ENCODE data around the gene CIC. TPM values are rescaled to one million over a fixed set of nuclear protein-coding genes. Genes with fewer than 3 reads are reported as not detected.
A peak's percentile ranks its signal among the peaks of the same experiment; 100 is the strongest.

CIC gene
- total RNA-seq, 4 donors from 2014 or later = 57.5 to 91.6 (median 81.9) TPM

DNA sequence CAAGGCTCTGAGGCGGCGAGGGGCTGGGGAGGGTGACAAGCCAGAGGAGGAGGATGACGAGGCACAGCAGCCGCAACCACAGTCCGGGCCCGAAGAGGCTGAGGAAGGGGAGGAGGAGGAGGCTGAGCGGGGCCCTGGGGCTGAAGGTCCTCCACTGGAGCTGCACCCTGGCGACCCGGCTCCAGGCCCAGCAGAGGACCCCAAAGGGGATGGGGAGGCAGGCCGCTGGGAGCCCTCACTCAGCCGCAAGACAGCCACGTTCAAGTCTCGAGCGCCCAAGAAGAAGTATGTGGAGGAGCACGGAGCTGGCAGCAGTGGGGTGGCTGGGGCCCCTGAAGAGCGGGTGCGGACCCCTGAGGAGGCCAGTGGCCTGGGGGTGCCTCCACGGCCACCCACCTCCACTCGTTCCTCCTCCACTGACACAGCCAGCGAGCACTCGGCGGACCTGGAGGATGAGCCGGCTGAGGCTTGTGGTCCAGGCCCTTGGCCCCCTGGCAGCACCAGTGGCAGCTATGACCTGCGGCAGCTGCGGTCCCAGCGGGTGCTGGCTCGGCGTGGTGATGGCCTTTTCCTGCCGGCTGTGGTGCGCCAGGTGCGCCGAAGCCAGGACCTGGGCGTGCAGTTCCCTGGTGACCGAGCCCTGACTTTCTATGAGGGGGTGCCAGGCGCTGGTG lies 2.9 kb downstream of the CIC start:
- WGBS = 87% methylated on average over 22 of the region's 35 CpGs
- Histone ChIP-seq H3K4me3 (no peak overlapping the region), H3K36me3 (peaks cover 29% of the 10 kb centered on the region), H3K27me3 (no peaks in the 10 kb centered on the region), H3K4me1 (peaks cover 60% of the 10 kb centered on the region), H3K9me3 (no peaks in the 10 kb centered on the region), H3K27ac (peak overlapping the region; percentile 100)
- TF ChIP-seq POLR2AphosphoS5 (IDR thresholded peaks at IDR 0.05) = no peak
- TF ChIP-seq POLR2A (IDR thresholded peaks at IDR 0.05) = no peak
- TF ChIP-seq CTCF (IDR thresholded peaks at IDR 0.05) = no peak
- no peak for TF ChIP-seq EP300 (IDR thresholded peaks at IDR 0.05)
- peak; percentile 67 to 78 for DNase-seq (ENCODE audit: low spot score in 2 of 2)

DNA sequence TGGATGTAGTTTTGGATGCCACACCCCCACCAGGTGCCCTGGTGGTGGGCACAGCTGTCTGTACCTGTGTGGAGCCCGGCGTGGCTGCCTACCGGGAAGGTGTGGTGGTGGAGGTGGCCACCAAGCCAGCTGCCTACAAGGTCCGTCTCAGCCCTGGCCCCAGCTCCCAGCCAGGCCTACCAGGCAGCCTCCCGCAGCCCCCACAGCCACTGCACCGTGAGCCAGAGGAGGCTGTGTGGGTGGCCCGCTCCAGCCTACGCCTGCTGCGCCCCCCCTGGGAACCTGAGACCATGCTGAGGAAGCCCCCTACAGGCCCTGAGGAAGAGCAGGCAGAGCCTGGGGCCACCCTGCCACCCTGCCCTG lies 3.5 kb downstream of the CIC start:
- Histone ChIP-seq H3K27me3 (no peaks in the 10 kb centered on the region), H3K27ac (no peak overlapping the region), H3K4me1 (peaks cover 63% of the 10 kb centered on the region), H3K36me3 (peaks cover 29% of the 10 kb centered on the region), H3K9me3 (no peaks in the 10 kb centered on the region), H3K4me3 (no peak overlapping the region)
- WGBS = 75% methylated on average over 4 of the region's 9 CpGs
- no peak for DNase-seq (ENCODE audit: low spot score in 2 of 2)
- no peak for TF ChIP-seq POLR2A (IDR thresholded peaks at IDR 0.05)
- no peak for TF ChIP-seq POLR2AphosphoS5 (IDR thresholded peaks at IDR 0.05)
- TF ChIP-seq EP300 (IDR thresholded peaks at IDR 0.05) = no peak
- TF ChIP-seq CTCF (IDR thresholded peaks at IDR 0.05) = no peak

- Histone ChIP-seq H3K36me3 (peaks cover 29% of the 10 kb centered on the region), H3K9me3 (no peaks in the 10 kb centered on the region), H3K4me1 (peaks cover 63% of the 10 kb centered on the region), H3K27ac (no peak overlapping the region), H3K4me3 (no peak overlapping the region), H3K27me3 (no peaks in the 10 kb centered on the region)
- 95% methylated on average over 21 of the region's 23 CpGs for WGBS
- DNase-seq (ENCODE audit: low spot score in 2 of 2) = peak; percentile 59 to 80
- no peak for TF ChIP-seq EP300 (IDR thresholded peaks at IDR 0.05)
- no peak for TF ChIP-seq POLR2A (IDR thresholded peaks at IDR 0.05)
- no peak for TF ChIP-seq CTCF (IDR thresholded peaks at IDR 0.05)
- no peak for TF ChIP-seq POLR2AphosphoS5 (IDR thresholded peaks at IDR 0.05)
Measured at GRCh38 chr19:42272989-42273406, 3.9 kb downstream of the CIC start.

- Histone ChIP-seq H3K27ac (no peak overlapping the region), H3K27me3 (no peaks in the 10 kb centered on the region), H3K36me3 (peaks cover 29% of the 10 kb centered on the region), H3K9me3 (no peaks in the 10 kb centered on the region), H3K4me1 (peaks cover 68% of the 10 kb centered on the region), H3K4me3 (no peak overlapping the region)
- no peak for TF ChIP-seq POLR2AphosphoS5 (IDR thresholded peaks at IDR 0.05)
- TF ChIP-seq CTCF (IDR thresholded peaks at IDR 0.05) = no peak
- WGBS = 91% methylated on average over 41 of the region's 43 CpGs
- DNase-seq (ENCODE audit: low spot score in 2 of 2) = peak in 1 of 2 donors; percentile 62
Measured at GRCh38 chr19:42273407-42274064, 4.5 kb downstream of the CIC start.

- Histone ChIP-seq H3K36me3 (peaks cover 29% of the 10 kb centered on the region), H3K27me3 (no peaks in the 10 kb centered on the region), H3K4me1 (peaks cover 75% of the 10 kb centered on the region), H3K27ac (no peak overlapping the region), H3K9me3 (no peaks in the 10 kb centered on the region), H3K4me3 (no peak overlapping the region)
- 91% methylated on average over 14 of the region's 22 CpGs for WGBS
- DNase-seq (ENCODE audit: low spot score in 2 of 2) = peak in 1 of 2 donors; percentile 63
- TF ChIP-seq CTCF (IDR thresholded peaks at IDR 0.05) (no peak), POLR2A (IDR thresholded peaks at IDR 0.05) (no peak), EP300 (IDR thresholded peaks at IDR 0.05) (no peak), POLR2AphosphoS5 (IDR thresholded peaks at IDR 0.05) (no peak)
Measured at GRCh38 chr19:42274065-42274682, 5.1 kb downstream of the CIC start.

All from suprapubic skin (tissue), 4 donors.